Mucosa of descending colon (tissue), 3 donors: ENCODE results near the gene KRTAP5-8. TPM values are rescaled to one million over a fixed set of nuclear protein-coding genes. Genes with fewer than 3 reads are reported as not detected.

Experiments
- ATAC-seq: fragments of 200-7000 bp; cut with Tn5 transposase; one replicate; pipeline ENCODE4 v1.9.1; 2020; ENCODE audit warnings: mild to moderate bottlenecking, moderate library complexity
- DNase-seq, 3 donors: peaks; one replicate each; pipeline ENCODE4 v3.0.0-alpha.2; 2020
- H3K36me3 ChIP-seq: fragments of 200-600 bp; one replicate; pipeline ENCODE4 v1.8.0; 2021; ENCODE audit warnings: low read depth, mild to moderate bottlenecking
- H3K4me1 ChIP-seq: fragments of 200-600 bp; one replicate; pipeline ENCODE4 v1.8.0; 2021; ENCODE audit warnings: low read depth, mild to moderate bottlenecking
- H3K4me3 ChIP-seq: fragments of 200-600 bp; one replicate; pipeline ENCODE4 v1.8.0; 2021; ENCODE audit warnings: mild to moderate bottlenecking
- H3K9me3 ChIP-seq: fragments of 200-600 bp; one replicate; pipeline ENCODE4 v1.8.0; 2021; ENCODE audit warnings: mild to moderate bottlenecking
- CTCF ChIP-seq: fragments of 200-600 bp; IDR thresholded peaks from one replicate; pipeline ENCODE4 v1.8.0; 2022; ENCODE audit warnings: antibody characterized with exemption, mild to moderate bottlenecking
- intact Hi-C, 2 donors: fragments of 100-400 bp; cut with DNase I in 1 of 2; cut with micrococcal nuclease in 1 of 2; formaldehyde crosslinking; loops; one replicate each; pipeline versions ENCODE4 v1.11.0 to v1.11.1; 2022; cut with DNase I, micrococcal nuclease
- total RNA-seq, 3 donors: library from RNA; stranded (reverse); fragmentation: NEBNext Ultra II Directional in 2 of 3; extraction: Animal tissue kit (Norgen Biotek cat#: 25700) in 2 of 3; gene quantifications; one replicate each; pipeline versions ENCODE4 v1.2.1 to v1.2.4, GENCODE V29; 2021 to 2023
- donor health status: DM: no; HTN: no; CAD: no; lungs with moderate emphysema.
- donor health status: DM: no; HTN: no; CAD: no.
- donor health status: DM: no; HTN: yes; CAD: no.

KRTAP5-8 gene
- total RNA-seq, 3 donors from 2014 or later, result 0.35 to 1.1 TPM; not detected in 1

DNA sequence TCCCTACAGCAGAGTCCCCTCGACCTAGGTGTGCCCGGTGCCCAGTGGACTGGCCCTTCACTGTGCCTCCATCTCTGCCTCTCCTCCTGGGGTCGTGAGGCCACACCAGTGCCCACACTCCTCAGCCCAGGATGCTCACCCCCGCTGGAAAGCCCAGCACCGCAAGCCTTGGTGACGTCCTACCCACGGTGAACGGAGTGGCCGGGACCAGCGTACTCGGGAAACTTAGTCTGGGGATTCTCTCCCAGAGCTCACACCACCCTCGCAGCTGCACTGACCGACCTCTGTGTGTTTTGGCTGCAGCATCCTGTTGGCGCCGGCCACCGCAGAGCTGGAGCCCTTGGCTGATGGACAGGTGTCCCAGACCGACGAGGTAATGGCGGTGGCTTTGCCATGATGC lies 46.3 kb upstream of the KRTAP5-8 start:
- ATAC-seq (no peak), DNase-seq (no peak)
- intact Hi-C loops, result no loop called here
- H3K9me3 ChIP-seq, result no peaks in the 10 kb centered on the region
- H3K36me3 ChIP-seq, result peaks cover 11% of the 10 kb centered on the region
- TF ChIP-seq CTCF, result no peak
- no peak overlapping the region for H3K4me3 ChIP-seq
- H3K4me1 ChIP-seq, result no peaks in the 10 kb centered on the region

GRCh38 chr11:71491940-71492339 lies 45.9 kb upstream of the KRTAP5-8 start:
- intact Hi-C loops, result no loop called here

GRCh38 chr11:71495286-71496230 lies 42.3 kb upstream of the KRTAP5-8 start:
- TF ChIP-seq CTCF, result no peak
- intact Hi-C loops, result no loop called here
- H3K9me3 ChIP-seq, result no peaks in the 10 kb centered on the region
- ATAC-seq (no peak), DNase-seq (no peak)
- peaks cover 16% of the 10 kb centered on the region for H3K36me3 ChIP-seq
- no peak overlapping the region for H3K4me3 ChIP-seq
- no peaks in the 10 kb centered on the region for H3K4me1 ChIP-seq

More at GRCh38 chr11:71491940-71492339, 45.9 kb upstream of the KRTAP5-8 start:
- ATAC-seq (no peak), DNase-seq (no peak)
- Histone ChIP-seq H3K9me3 (no peaks in the 10 kb centered on the region), H3K4me1 (no peaks in the 10 kb centered on the region), H3K36me3 (peaks cover 11% of the 10 kb centered on the region), H3K4me3 (no peak overlapping the region)
- no peak for TF ChIP-seq CTCF

GRCh38 chr11:71496421-71496820 lies 41.4 kb upstream of the KRTAP5-8 start:
- H3K4me3 ChIP-seq, result no peak overlapping the region
- peaks cover 11% of the 10 kb centered on the region for H3K36me3 ChIP-seq
- intact Hi-C loops, result no loop called here
- H3K4me1 ChIP-seq, result no peaks in the 10 kb centered on the region
- DNase-seq (no peak), ATAC-seq (no peak)
- TF ChIP-seq CTCF, result no peak
- H3K9me3 ChIP-seq, result no peaks in the 10 kb centered on the region

GRCh38 chr11:71498091-71498490 lies 39.7 kb upstream of the KRTAP5-8 start:
- peaks cover 6% of the 10 kb centered on the region for H3K36me3 ChIP-seq
- no peak for TF ChIP-seq CTCF
- ATAC-seq, result no peak
- no peaks in the 10 kb centered on the region for H3K4me1 ChIP-seq
- intact Hi-C loops, result no loop called here
- no peak for DNase-seq
- no peak overlapping the region for H3K4me3 ChIP-seq
- no peaks in the 10 kb centered on the region for H3K9me3 ChIP-seq
